A549 (cell line): ENCODE results near the gene SMURF1. TPM values are rescaled to one million over a fixed set of nuclear protein-coding genes. Genes with fewer than 3 reads are reported as not detected.
A peak's percentile ranks its signal among the peaks of the same experiment; 100 is the strongest.

ENCODE experiments used
- ATAC-seq, 2 experiments: fragments of 200-7000 bp in 1 of 2; fragments of >200 bp in 1 of 2; cut with Nextera tagmentation in 1 of 2; cut with Tn5 transposase in 1 of 2; 3 replicates each; pipeline versions ENCODE4 v1.8.0 to v1.9.1; 2018 to 2020; ENCODE audit warnings: mild to moderate bottlenecking in 1 of 2, moderate library complexity in 1 of 2
- CTCF ChIA-PET: fragments of 300-600 bp; sonication (Branson Sonifier 250); formaldehyde crosslinking; extraction: SDS; loops from one replicate; lab custom pipeline; 2021; ENCODE audit warnings: antibody characterized with exemption, inconsistent platforms; lab: Yijun Ruan, JAX
- POLR2A ChIA-PET: fragments of 350-600 bp; formaldehyde crosslinking; extraction: SDS; loops from one replicate; lab custom pipeline; 2021; ENCODE audit warnings: antibody characterized with exemption, inconsistent platforms; lab: Yijun Ruan, JAX
- DNase-seq, 2 experiments: peaks; one replicate each; pipeline versions ENCODE4 v3.0.0 to v3.0.0-alpha.2; 2011 to 2016; ENCODE audit warnings: low read depth in 1 of 2, low spot score in 1 of 2
- FAIRE-seq: peaks from 2 replicates; lab custom pipeline; 2011; peaks lifted over from hg19 to GRCh38; lab: Jason Lieb, UNC
- H3K27ac ChIP-seq, 2 experiments: fragments of >200 bp; sonication (Bioruptor Twin); formaldehyde crosslinking; 3 replicates each; pipeline ENCODE4 v1.5.1; 2016 to 2017
- H3K4me1 ChIP-seq: fragments of >200 bp; sonication (Bioruptor Twin); formaldehyde crosslinking; 3 replicates; pipeline ENCODE4 v1.6.1; 2016
- H3K4me2 ChIP-seq: fragments of >200 bp; sonication (Bioruptor Twin); formaldehyde crosslinking; 3 replicates; pipeline ENCODE4 v1.6.1; 2016
- H3K4me3 ChIP-seq: fragments of >200 bp; sonication (Bioruptor Twin); formaldehyde crosslinking; 3 replicates; pipeline ENCODE4 v1.5.1; 2016
- H3K9me3 ChIP-seq: fragments of >200 bp; sonication (Bioruptor Twin); formaldehyde crosslinking; 3 replicates; pipeline ENCODE4 v1.6.1; 2016
- BHLHE40 ChIP-seq: IDR thresholded peaks from 2 replicates; pipeline ENCODE4 v1.6.1; 2012; ENCODE audit warnings: low read depth, low read length, inconsistent platforms
- EHF ChIP-seq: fragments of 250-450 bp; sonication (Bioruptor Pico); IDR thresholded peaks from 2 replicates; pipeline ENCODE4 v1.5.0; 2020; ENCODE audit warnings: mild to moderate bottlenecking
- FOSB ChIP-seq: fragments of 250-450 bp; sonication (Bioruptor Pico); IDR thresholded peaks from 2 replicates; pipeline ENCODE4 v1.5.0; 2020; ENCODE audit warnings: mild to moderate bottlenecking, moderate library complexity
- FOSL2 ChIP-seq, 2 experiments: fragments of 450-650 bp in 1 of 2; fragments of >200 bp in 1 of 2; sonication (Bioruptor Twin) in 1 of 2; formaldehyde crosslinking; IDR thresholded peaks; 2 replicates each; pipeline versions ENCODE4 v1.5.0 to v1.6.1; 2016 to 2020; ENCODE audit warnings: mild to moderate bottlenecking in 1 of 2, moderate library complexity in 1 of 2
- HOXB5 ChIP-seq: fragments of 250-450 bp; sonication (Bioruptor Pico); IDR thresholded peaks from 2 replicates; pipeline ENCODE4 v1.5.0; 2020; ENCODE audit warnings: mild to moderate bottlenecking, moderate library complexity
- JUNB ChIP-seq: fragments of >200 bp; sonication (Bioruptor Twin); formaldehyde crosslinking; IDR thresholded peaks from 2 replicates; pipeline ENCODE4 v1.6.1; 2016
- MAFK ChIP-seq: fragments of 450-650 bp; IDR thresholded peaks from 2 replicates; pipeline ENCODE4 v1.6.1; 2014; ENCODE audit not compliant: partially characterized antibody
- MAX ChIP-seq: IDR thresholded peaks from 2 replicates; pipeline ENCODE4 v1.6.1; 2012
- MAZ ChIP-seq: fragments of 150-350 bp; IDR thresholded peaks from 2 replicates; pipeline ENCODE4 v1.6.1; 2014; ENCODE audit warnings: antibody characterized with exemption, low read depth, low read length, borderline replicate concordance
- NFE2L2 ChIP-seq: fragments of 150-350 bp; conservative IDR thresholded peaks from 2 replicates; pipeline ENCODE4 v1.6.1; 2014; ENCODE audit warnings: low read length
- PHF8 ChIP-seq: fragments of 200-600 bp; sonication (generic); IDR thresholded peaks from 2 replicates; pipeline ENCODE4 v1.6.1; 2016; ENCODE audit warnings: low read depth, mild to moderate bottlenecking, antibody characterized with exemption, moderate library complexity, borderline replicate concordance
- RAD21 ChIP-seq, 2 experiments: fragments of >200 bp in 1 of 2; sonication (Bioruptor Twin) in 1 of 2; formaldehyde crosslinking in 1 of 2; IDR thresholded peaks in 1 of 2; conservative IDR thresholded peaks in 1 of 2; 2 replicates in 1 of 2; 3 replicates in 1 of 2; pipeline ENCODE4 v1.6.1; 2012 to 2018; ENCODE audit warnings: inconsistent platforms in 1 of 2
- RARB ChIP-seq: fragments of 250-450 bp; sonication (Bioruptor Pico); IDR thresholded peaks from 2 replicates; pipeline ENCODE4 v1.8.0; 2021; ENCODE audit warnings: mild to moderate bottlenecking, moderate library complexity
- RNF2 ChIP-seq: fragments of 200-600 bp; sonication (generic); IDR thresholded peaks from 2 replicates; pipeline ENCODE4 v1.6.1; 2016; ENCODE audit warnings: low read depth, mild to moderate bottlenecking, antibody characterized with exemption, moderate library complexity, borderline replicate concordance
- SMC3 ChIP-seq: fragments of >200 bp; sonication (Bioruptor Twin); formaldehyde crosslinking; IDR thresholded peaks from 3 replicates; pipeline ENCODE4 v1.6.1; 2018; ENCODE audit warnings: inconsistent platforms
- SREBF2 ChIP-seq: fragments of 450-650 bp; IDR thresholded peaks from 2 replicates; pipeline ENCODE4 v1.6.1; 2014; ENCODE audit warnings: mild to moderate bottlenecking, moderate library complexity
- TFCP2L1 ChIP-seq: fragments of 250-450 bp; sonication (Bioruptor Pico); IDR thresholded peaks from 2 replicates; pipeline ENCODE4 v1.5.0; 2021; ENCODE audit warnings: mild to moderate bottlenecking
- ZC3H11A ChIP-seq: fragments of 450-650 bp; IDR thresholded peaks from 2 replicates; pipeline ENCODE4 v1.6.1; 2014; ENCODE audit warnings: antibody characterized with exemption, mild to moderate bottlenecking
- WGBS: methylation state at CpG from one replicate; pipeline ENCODE4 v1.1.6; 2017; ENCODE audit errors: missing lambda C conversion rate; 5-methylcytosine and 5-hydroxymethylcytosine counted together
- polyA plus RNA-seq, 4 experiments: library from polyadenylated mRNA; depleted of rRNA in 3 of 4; stranded (reverse); fragments of >200 nt; fragmentation: RNase III in 1 of 4; extraction: RNeasy Plus Mini Kit Qiagen cat#74134 plus additional on column Dnase treatment in 1 of 4; gene quantifications; 2 replicates in 3 of 4; 3 replicates in 1 of 4; pipeline ENCODE4 v1.2.3, GENCODE V29; 2011 to 2017
- TF ChIP-seq, protein P1 (sequence below): fragments of >200 bp; sonication (Bioruptor Twin); formaldehyde crosslinking; IDR thresholded peaks from 3 replicates; pipeline ENCODE4 v1.5.1; 2016
- TF ChIP-seq, protein P2 (sequence below): fragments of 200-600 bp; sonication (generic); IDR thresholded peaks from 2 replicates; pipeline ENCODE4 v1.6.1; 2016; ENCODE audit warnings: antibody characterized with exemption, mild to moderate bottlenecking, moderate library complexity
- TF ChIP-seq, protein P3 (sequence below): IDR thresholded peaks from 2 replicates; pipeline ENCODE4 v1.6.1; 2012; ENCODE audit warnings: low read depth, borderline replicate concordance

SMURF1 gene
- polyA plus RNA-seq, 2 of the 4 experiments (the other 2 are of a cell fraction): 13.8 to 22.1 TPM

GRCh38 chr7:99041526-99041925 is 102.4 kb downstream of the SMURF1 start (continued):
- no peak for TF ChIP-seq NFE2L2
- no peak for TF ChIP-seq MAFK
- TF ChIP-seq SREBF2: no peak
- TF ChIP-seq, all 56 proteins: peak for 0

DNA sequence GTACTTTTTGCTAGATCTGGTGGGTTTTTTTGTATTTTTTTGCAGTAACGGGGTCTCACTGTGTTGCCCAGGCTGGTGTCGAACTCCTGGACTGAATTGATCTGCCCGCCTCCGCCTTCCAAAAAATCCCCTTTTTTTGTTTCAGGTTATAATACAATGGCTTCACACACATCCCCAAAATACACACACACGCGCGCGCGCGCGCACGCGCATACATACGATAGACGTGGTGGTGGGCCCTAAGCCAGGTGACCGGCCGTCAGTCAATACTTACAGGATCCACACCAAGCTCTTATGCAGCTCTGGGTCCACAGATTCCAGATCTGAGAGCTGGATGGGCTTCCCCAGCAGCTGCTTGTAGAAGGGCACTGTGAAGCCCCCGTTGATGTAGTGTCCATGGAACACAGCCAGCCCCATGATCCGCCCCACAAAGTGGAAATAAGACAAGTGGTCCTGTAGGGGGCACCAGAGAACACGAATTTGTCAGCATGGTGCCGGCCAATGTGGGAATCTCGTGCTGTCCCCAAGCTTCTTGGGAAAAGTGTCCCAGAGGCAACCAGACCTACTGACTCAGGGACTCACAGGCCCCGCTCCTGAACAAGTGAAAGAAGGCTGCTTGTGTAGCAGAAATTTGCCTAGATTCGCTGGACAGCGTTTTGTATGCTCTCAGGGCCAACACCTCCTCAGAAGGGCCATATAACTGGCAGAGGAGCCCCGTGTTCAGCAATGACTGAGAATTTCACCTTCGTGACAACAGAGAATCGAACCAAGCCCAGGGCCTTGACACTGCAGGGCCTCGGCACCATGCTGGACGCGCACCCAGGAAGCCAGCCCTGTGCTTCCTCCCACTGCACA is 103.6 kb downstream of the SMURF1 start:
- H3K4me1 ChIP-seq: peaks cover 16% of the 10 kb centered on the region
- WGBS: 73% methylated on average over 31 of the region's 31 CpGs
- ATAC-seq (peak; percentile 80 to 85), FAIRE-seq (no peak), DNase-seq (peak; percentile 90 to 95)
- no peaks in the 10 kb centered on the region for H3K9me3 ChIP-seq
- POLR2A ChIA-PET: no interaction called here
- CTCF ChIA-PET: interaction anchor here (0.6 to 12.9 kb wide), 63 partner anchors 9 to 854 kb away, joined by 3 to 197 read pairs (median 4); partner anchors contain the start of genes KPNA7 and SMURF1
- H3K4me3 ChIP-seq: no peak overlapping the region
- peak overlapping the region; percentile 69 to 72 for H3K27ac ChIP-seq
- TF ChIP-seq RAD21 (conservative IDR thresholded peaks at IDR 0.05 in 1 of 2, IDR thresholded peaks at IDR 0.05 in 1 of 2) (peak; percentile 95 to 96), BHLHE40 (no peak), SMC3 (peak; percentile 92), MAX (peak; percentile 59; the same call in 1 of the 2 replicates)
- TF ChIP-seq, protein P1, sequence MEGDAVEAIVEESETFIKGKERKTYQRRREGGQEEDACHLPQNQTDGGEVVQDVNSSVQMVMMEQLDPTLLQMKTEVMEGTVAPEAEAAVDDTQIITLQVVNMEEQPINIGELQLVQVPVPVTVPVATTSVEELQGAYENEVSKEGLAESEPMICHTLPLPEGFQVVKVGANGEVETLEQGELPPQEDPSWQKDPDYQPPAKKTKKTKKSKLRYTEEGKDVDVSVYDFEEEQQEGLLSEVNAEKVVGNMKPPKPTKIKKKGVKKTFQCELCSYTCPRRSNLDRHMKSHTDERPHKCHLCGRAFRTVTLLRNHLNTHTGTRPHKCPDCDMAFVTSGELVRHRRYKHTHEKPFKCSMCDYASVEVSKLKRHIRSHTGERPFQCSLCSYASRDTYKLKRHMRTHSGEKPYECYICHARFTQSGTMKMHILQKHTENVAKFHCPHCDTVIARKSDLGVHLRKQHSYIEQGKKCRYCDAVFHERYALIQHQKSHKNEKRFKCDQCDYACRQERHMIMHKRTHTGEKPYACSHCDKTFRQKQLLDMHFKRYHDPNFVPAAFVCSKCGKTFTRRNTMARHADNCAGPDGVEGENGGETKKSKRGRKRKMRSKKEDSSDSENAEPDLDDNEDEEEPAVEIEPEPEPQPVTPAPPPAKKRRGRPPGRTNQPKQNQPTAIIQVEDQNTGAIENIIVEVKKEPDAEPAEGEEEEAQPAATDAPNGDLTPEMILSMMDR: peak; percentile 83
- 0 out of 3 replicates have a peak overlapping the region, but pooled peaks have one; percentile 35 for H3K4me2 ChIP-seq

- FAIRE-seq (no peak), DNase-seq (no peak), ATAC-seq (no peak)
- Histone ChIP-seq H3K4me3 (no peak overlapping the region), H3K27ac (no peak overlapping the region), H3K4me1 (peaks cover 16% of the 10 kb centered on the region), H3K4me2 (no peak overlapping the region), H3K9me3 (no peaks in the 10 kb centered on the region)
- ChIA-PET CTCF (interaction anchor here (0.7 to 12.9 kb wide), 9 partner anchors 12 to 326 kb away, joined by 3 to 197 read pairs (median 7); partner anchors contain the start of gene KPNA7), POLR2A (no interaction called here)
- 90% methylated on average over 8 of the region's 8 CpGs for WGBS
- TF ChIP-seq MAZ: no peak
- TF ChIP-seq FOSB (CRISPR knock-in tag): no peak
- TF ChIP-seq RNF2: no peak
- TF ChIP-seq ZC3H11A: no peak
- TF ChIP-seq JUNB: no peak
- no peak for TF ChIP-seq FOSL2 (IDR thresholded peaks at IDR 0.05)
- TF ChIP-seq FOSL2 (CRISPR knock-in tag; IDR thresholded peaks at IDR 0.05): no peak
Observed at GRCh38 chr7:99039384-99039891, 104.5 kb downstream of the SMURF1 start.

GRCh38 chr7:99038086-99038855 is 105.6 kb downstream of the SMURF1 start:
- ATAC-seq: no peak
- CTCF ChIA-PET: interaction anchor here (2.5 to 12.9 kb wide), 4 partner anchors 10 to 282 kb away, joined by 7 to 197 read pairs (median 18); no protein-coding TSS in a partner anchor
- no peak overlapping the region for H3K27ac ChIP-seq
- TF ChIP-seq EHF (CRISPR knock-in tag): no peak
- TF ChIP-seq, protein P2, sequence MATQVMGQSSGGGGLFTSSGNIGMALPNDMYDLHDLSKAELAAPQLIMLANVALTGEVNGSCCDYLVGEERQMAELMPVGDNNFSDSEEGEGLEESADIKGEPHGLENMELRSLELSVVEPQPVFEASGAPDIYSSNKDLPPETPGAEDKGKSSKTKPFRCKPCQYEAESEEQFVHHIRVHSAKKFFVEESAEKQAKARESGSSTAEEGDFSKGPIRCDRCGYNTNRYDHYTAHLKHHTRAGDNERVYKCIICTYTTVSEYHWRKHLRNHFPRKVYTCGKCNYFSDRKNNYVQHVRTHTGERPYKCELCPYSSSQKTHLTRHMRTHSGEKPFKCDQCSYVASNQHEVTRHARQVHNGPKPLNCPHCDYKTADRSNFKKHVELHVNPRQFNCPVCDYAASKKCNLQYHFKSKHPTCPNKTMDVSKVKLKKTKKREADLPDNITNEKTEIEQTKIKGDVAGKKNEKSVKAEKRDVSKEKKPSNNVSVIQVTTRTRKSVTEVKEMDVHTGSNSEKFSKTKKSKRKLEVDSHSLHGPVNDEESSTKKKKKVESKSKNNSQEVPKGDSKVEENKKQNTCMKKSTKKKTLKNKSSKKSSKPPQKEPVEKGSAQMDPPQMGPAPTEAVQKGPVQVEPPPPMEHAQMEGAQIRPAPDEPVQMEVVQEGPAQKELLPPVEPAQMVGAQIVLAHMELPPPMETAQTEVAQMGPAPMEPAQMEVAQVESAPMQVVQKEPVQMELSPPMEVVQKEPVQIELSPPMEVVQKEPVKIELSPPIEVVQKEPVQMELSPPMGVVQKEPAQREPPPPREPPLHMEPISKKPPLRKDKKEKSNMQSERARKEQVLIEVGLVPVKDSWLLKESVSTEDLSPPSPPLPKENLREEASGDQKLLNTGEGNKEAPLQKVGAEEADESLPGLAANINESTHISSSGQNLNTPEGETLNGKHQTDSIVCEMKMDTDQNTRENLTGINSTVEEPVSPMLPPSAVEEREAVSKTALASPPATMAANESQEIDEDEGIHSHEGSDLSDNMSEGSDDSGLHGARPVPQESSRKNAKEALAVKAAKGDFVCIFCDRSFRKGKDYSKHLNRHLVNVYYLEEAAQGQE: no peak
- no peak for TF ChIP-seq FOSL2 (IDR thresholded peaks at IDR 0.05)
- no peak for TF ChIP-seq FOSL2 (CRISPR knock-in tag; IDR thresholded peaks at IDR 0.05)
- TF ChIP-seq PHF8: no peak
- TF ChIP-seq HOXB5: no peak
- TF ChIP-seq TFCP2L1 (CRISPR knock-in tag): no peak
- no peak for TF ChIP-seq RARB
- no peak for TF ChIP-seq MAFK
- TF ChIP-seq, protein P3, sequence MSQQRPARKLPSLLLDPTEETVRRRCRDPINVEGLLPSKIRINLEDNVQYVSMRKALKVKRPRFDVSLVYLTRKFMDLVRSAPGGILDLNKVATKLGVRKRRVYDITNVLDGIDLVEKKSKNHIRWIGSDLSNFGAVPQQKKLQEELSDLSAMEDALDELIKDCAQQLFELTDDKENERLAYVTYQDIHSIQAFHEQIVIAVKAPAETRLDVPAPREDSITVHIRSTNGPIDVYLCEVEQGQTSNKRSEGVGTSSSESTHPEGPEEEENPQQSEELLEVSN: no peak

More at GRCh38 chr7:99038086-99038855, 105.6 kb downstream of the SMURF1 start:
- no peak overlapping the region for H3K4me2 ChIP-seq
- H3K9me3 ChIP-seq: no peaks in the 10 kb centered on the region
- WGBS: 93% methylated on average over 24 of the region's 25 CpGs
- no peak for DNase-seq
- POLR2A ChIA-PET: no interaction called here
- no peak for FAIRE-seq
- no peak overlapping the region for H3K4me3 ChIP-seq
- peaks cover 16% of the 10 kb centered on the region for H3K4me1 ChIP-seq
